ENCODE results near the gene HSD17B13.
"Not testable (repeated sequence)": the region's sequence is repeated elsewhere in the genome, so short reads cannot be mapped to it uniquely, and the experiment has no call there.

The HSD17B13 gene

DNA sequence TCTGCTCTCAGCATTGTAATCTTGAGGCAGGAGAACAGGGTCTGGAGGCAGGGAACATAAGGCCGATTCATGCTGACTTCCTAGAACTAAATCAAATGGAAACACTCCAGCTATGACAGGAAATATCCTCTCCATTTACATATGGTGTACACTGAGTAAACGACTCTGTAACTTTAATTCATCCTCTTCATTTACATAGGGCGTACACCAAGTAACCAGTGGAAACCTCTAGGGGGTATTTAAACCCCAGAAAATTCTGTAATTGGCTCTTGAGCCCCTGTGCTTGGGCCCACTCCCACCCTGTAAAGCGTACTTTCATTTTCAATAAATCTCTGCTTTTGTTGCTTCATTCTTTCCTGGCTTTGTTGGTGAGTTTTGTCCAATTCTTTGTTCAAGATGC, 7.7 kb downstream of the HSD17B13 start:
- DNase-seq = not testable (repeated sequence)

DNA sequence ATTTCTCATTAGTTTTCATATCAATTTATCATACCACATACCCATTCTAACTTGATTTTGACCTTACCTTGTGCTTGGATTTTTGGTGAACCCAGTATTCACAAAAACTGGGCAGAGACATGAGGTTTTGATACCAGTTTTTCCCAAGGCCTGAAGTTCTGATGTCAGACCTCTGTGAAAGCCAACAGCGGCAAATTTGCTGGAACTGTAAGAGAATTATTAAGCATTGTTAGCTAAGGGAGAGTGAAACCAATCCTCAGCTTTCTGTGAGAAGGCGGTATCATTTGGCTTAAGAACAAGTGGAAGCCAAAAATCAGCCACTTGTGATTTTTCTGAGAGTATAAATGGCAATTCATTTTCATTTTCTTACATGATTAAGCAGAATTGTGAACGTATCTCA, 8.9 kb downstream of the HSD17B13 start:
- DNase-seq = no peak

DNA sequence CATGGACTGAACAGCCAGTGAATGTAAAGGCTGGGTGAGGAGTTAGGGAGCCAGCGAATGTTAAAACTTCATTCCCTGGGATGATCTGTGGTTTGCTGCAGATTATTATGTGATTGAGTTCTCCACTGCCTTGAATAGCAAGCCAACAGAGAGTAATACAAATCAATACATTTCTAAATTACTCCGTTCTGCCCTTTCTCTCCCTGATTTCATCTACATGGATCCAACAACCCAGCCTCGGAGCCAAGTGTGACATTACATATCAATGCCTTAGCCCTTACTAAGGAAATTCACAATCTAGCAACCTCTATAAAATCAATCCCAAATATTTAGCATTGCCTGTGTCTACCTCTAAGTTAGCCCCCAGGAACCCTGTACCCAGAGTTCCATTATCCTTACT, 11.0 kb downstream of the HSD17B13 start:
- no peak for DNase-seq

DNA sequence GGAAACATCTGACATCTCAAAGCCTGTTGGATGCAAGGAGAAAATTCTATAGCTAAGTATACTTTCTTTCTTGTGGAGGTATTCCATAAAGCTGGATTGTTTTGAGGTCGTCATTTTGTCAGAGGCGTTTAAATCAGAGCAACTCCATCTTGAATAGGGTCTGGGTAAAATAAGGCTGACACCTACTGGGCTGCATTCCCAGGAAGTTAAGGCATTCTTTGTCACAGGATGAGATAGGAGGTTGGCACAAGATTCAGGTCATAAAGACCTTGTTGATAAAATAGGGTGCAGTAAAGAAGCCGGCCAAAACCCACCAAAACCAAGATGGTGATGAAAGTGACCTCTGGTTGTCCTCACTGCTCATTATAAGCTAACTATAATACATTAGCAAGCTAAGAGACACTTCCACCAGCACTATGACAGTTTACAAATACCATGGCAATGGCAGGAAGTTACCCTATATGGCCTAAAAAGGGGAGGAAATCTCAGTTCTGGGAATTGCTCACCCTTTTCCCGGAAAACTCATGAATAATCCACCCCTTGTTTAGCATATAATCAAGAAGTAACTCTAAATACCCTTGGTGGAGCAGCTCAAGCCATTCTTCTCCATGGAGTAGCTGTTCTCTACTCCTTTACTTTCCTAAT, 11.9 kb downstream of the HSD17B13 start:
- no peak for DNase-seq

DNA sequence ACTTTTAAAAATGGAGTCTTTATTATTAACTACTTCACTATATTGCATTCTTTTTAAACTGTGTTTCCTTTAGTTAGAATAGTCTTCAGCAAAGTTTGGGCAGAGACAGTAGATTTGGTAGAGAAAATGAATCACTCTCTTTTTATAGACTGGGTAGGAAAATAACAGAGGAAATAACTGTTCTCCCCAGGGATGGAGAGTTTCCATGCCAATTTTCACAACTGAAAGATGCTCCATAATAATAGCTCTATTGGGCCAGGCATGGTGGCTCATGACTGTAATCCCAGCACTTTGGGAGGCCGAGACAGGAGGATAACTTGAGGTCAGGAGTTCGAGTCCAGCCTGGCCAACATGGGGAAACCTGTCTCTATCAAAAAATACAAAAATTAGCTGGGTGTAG, 13.1 kb downstream of the HSD17B13 start:
- no peak for DNase-seq

DNA sequence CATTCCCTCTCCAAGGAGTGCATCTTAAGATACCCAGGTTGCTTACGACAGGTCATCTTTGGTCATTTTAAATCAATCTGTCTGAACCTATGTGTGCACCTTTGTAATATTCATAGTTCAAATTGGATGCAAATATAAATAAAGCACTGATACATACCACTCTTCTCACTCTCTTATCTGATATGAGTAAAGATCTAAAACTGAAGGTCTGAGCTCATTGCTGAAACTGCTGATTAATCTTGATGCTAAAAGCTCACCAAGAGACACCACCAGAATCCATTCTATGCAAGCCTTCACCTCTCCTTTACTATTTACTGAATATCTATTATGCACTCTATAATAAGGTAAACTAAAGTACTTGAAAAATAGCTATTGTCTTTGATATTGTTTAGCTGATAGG, 16.6 kb downstream of the HSD17B13 start:
- DNase-seq = no peak

DNA sequence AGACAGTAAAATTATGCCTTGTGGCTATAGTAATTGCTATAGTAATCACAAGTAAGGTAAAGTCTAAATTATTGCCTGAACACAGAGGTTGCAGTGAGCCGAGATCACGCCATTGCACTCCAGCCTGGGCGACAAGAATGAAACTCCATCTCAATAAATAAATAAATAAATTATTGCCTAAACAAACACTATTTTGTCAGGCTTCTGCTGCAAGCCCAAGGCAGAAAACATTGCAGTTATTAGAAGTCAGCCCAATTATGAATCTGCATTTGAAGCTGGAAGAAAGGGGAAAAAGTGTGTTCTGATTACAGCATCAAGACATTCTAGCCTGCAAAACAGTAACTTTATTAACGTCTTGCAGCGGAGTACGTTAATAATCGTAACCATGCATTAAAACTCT, 17.1 kb downstream of the HSD17B13 start:
- no peak for DNase-seq

DNA sequence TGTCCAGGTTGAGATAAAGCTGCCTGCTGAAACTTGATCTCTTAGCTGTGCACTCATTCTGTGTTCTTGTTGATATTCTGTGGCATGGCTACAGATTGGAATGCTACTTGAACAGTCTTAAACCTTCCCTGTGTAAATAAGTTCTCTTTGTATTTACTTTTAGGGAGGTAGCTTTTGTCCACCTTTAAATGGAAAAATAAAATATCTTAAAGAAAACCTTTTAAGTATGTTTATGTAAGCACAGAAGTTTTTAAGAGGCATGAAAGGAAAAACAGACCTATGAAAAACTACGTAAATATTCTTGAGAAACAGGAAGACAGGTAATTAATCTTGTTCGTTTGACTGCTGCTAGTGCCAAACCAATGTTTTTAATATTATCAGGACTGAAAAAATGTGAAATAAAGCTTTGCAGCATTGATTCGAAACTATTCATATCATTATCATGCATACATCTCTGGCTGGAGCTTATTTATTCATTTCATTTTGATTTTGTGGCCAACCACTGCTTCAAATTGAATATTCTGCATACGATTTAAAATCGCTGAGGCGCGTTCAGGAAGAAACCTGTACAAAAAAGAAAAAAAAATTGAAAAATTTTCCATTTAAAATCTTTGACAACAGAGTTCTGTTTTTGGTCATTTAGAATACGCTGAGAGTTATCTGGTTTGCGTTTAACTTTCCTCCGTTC, 17.8 kb downstream of the HSD17B13 start:
- no peak for DNase-seq

DNA sequence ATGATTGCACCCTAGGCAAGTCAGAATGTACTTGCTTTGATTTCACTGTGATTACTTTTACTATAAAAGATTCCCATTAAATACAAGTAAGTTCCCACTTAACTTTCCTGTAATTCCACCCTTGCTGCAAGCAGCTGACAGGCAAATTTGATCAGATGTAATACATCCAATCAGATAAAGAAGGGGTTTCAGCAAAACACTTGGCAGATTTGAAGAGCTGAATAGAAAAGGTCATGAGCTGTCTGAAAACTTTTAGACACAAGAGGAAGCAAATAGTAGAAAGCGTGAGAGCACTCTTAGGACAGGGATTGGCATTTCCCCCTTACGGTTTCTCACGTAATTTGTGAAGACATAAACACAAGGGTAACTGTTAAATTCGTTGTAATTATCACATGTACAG, 22.8 kb downstream of the HSD17B13 start:
- no peak for DNase-seq

DNA sequence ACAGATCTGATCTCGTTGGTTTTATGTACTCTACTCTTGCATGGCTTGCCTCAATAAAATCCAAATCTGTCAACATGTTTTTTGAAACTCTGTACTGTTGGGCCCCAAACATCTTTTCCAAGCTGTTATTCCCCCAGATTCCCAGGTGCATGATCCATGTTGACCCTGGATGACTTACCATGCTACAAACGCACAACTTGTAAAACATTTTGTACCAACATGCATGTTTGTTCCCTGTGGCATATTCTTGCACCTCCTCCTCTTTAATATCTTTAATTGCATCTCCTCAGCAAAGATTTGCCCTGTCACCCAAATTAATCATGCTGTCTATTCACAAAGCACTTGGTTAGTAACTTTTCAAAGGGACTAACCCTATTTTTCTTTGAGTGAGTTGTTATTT, 24.3 kb downstream of the HSD17B13 start:
- DNase-seq = no peak

DNA sequence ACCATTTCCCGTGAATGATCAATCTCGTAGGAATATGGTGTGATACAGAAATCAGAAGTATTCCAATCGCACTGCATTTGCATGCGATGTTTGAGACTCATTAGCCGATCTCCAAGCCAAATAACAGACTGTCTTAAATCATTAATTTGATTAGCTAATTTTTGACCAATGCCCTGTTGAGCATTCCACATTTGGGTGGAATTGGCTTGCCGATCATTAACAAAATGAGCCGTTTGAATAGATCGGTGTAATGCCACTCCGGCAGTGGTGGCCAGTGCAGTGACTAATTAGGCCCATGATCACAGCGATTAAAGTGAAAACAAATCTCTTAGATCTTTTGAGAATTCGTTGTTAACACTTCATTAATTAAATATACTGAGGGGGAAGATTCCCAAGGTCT, 27.8 kb downstream of the HSD17B13 start:
- not testable (repeated sequence) for DNase-seq

DNA sequence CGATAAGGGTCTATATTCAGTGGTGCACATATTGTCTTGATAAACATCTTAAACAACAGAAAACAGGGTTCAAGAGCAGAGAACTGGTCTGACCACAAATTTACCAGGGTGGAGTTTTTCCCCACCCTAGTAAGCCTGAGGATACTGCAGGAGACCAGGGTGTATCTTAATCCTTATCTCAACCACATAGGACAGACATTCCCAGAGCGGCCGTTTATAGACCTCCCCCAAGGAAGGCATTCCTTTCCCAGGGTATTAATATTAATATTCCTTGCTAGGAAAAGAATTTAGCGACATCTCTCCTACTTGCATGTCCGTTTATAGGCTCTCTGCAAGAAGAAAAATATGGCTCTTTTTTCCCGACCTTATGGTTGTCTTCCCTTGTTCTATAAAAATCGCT, 28.8 kb downstream of the HSD17B13 start:
- not testable (repeated sequence) for DNase-seq

DNA sequence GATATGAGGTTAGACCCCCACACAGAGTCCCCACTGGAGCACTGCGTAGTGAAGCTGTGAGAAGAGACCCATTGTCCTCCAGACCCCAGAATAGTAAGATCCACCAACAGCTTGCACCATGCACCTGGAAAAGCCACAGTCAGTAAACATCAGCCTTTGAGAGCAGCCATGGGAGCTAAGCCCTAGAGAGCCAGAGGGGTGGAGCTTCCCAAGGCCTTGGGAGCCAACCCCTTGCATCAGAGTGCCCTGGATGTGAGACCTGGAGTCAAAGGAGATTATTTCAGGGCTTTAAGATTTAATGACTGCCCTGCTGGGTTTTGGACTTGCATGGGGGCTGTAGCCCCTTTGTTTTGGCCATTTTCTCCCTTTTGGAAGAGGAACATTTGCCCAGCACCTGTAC, 35.7 kb downstream of the HSD17B13 start:
- DNase-seq = no peak

DNA sequence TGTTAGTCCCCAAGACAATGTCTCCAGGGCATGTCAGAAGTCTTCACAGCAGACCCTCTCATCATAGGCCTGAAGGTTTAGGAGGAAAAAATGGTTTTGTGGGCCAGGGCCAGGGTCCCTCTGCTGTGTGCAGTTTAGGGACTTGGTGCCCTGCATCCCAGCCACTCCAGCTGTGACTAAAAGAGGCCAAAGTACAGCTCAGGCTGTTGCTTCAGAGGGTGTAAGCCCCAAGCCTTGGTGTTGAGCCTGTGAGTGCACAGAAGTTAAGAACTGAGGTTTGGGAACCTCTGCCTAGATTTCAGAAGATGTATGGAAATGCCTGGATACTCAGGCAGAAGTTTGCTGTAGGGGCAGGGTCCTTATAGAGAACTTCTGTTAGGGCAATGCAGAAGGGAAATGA, 38.4 kb downstream of the HSD17B13 start:
- DNase-seq = not testable (repeated sequence)

DNA sequence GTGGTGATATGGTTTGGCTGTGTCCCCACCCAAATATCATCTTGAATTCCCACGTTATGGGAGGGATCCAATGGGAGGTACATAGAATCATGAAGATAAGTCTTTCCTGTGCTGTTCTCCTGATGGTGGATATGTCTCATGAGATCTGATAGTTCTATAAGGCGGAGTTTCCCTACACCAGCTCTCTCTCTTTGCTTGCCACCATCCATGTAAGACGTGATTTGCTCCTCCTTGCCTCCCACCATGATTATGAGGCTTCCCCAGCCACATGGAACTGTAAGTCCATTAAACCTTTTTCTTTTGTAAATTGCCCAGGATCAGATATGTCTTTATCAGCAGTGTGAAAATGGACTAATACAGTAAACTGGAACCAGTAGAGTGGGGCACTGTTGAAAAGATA, 39.5 kb downstream of the HSD17B13 start:
- no peak for DNase-seq

DNA sequence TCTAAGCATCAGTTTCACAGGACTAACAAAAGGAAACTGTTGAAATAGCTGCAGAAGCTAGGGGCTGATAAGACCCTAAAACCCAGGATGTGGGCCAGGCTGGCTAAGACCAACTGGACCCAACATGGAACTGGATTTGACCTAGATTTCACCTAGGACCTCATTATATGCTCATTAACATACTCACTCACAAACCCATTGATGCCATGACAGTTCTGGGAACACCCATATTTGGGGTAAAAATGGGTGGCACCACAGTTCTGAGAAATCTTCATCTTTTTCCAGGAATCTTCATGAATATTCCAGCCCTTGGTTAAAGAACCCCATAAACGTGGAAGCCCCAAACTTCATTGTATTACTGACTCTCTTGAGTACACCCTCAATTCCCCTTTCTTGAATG, 41.1 kb downstream of the HSD17B13 start:
- DNase-seq = no peak

DNA sequence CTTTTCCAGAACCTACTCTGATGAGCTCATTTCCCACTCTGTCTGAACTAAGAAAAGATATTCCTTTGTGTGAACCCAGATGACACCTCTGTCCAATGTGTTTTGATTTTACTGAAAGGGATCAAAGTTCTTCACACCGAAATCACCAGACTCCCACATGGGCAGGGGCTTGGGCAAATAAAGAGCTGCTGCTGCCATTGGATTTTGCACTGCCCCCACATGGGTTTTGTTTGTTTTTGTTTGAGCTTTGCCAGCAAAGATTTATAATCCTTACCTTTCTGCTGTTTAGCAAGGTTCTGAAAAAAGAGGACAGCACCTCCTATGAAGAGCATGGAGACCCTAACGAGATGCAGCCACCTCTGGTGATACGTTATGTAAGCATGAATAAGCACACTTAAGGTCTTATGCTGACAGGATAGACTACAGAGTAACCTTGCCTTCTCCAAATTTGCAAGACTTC, 44.3 kb downstream of the HSD17B13 start:
- no peak for DNase-seq

DNA sequence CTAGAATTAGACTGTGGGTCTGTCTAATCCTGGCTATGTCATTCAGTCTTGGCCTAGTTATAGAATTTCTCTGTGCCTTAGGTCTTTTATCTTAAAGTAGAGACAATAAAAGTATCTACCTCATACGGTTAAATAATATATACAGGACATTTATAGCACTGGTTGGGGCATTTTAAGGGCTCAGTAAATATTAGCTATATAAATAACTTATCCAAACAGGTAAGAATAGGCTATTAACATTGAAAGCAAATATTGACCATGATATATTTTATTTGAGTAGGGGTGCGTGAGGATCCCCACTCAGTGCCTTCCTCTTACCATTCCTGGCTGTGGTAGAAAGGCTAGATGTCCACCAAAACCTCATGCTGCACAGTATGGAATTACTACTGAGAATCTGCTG, 47.4 kb downstream of the HSD17B13 start:
- DNase-seq = no peak

DNA sequence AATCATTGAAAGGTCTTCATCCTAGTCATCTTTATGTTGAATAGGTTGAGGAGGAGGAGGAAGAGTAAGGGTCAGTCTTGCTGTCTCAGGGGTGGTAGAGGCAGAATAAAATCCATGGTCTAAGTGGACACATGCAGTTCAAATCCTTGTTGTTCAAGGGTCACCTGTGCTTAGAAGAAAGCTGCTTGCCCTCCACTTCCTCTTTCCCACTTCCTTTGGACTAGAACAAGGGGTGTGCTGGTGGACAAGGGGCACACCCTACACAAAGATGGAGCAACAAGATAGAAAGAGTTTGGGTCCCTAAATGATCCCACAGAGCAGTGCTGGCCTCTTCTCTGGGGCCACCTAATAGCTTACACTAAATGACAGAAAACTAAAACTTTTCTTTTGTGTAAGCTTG, 47.9 kb downstream of the HSD17B13 start:
- DNase-seq = no peak

DNA sequence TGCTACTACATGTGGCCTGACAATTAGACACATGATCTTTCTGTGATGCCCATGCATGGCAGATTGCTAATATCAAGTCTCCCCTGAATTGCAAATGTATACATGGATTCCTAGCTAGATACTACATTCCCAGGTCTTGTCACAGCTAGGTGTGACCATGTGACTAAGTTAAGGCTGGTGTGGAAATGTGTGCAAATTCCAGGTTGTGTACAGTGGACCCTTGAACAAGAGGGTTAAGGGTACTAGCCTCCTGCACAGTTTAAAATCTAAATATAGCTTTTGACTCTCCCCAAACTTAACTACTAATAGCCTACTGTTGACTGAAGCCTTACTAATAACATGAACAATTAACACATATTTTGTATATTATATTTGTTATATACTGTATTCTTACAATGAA, 48.4 kb downstream of the HSD17B13 start:
- DNase-seq = no peak

DNA sequence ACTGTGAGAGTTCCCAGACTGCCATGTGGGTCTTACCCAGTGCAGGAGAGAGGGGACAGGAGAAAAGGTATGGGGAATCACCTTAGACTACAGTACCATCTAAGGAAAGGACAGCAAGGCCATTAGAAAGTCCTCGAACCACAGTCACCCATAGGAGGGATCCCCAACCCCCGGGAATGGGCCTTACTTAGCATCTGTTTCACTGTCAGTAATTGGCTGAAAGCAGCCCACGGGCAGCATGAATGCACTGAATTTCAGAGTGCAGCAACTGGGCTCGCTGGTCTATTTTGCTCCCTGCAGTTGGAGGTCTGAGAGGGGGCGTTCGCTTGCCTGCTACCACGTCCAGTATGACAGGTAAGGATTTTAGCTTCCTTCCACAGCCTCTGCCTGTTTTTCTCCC, 51.9 kb downstream of the HSD17B13 start:
- DNase-seq = no peak

DNA sequence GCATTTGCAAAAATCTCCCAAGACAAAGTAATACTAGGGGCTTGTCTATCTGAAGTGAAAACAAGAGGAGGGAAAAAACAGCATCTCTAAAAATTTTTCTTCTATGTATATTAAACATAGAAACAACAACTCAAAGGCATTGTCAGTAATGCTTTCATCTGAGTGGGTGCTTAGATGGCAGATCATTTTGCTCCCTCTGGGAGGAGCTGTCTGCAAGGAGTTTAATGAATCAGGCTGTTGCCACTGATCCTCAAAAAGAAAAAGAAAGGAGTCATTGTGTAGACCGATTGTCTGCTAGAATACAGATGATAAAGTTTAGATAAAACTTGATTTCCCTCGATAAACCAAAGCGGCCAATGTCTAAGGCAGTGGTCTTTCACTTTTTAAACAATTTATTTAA, 52.5 kb downstream of the HSD17B13 start:
- DNase-seq = no peak

DNA sequence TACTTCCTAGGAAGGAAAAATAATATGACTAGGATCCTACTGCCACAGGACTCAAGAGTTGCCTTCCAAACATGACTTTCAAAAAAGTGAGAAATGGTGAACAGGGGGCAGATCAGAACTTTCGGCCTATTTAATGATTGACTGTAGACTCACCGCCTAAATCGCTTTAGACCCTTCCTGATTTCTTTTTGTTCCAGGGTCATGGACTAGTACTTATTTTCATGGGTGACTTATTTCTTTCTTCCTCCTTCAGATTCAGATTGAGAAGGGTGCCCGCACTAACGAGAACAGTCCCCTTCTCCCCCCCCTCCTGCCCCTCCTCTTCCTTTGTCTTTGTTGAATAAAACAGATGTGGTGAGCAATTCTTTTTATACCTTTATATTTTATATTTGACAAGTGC, 54.3 kb downstream of the HSD17B13 start:
- no peak for DNase-seq

DNA sequence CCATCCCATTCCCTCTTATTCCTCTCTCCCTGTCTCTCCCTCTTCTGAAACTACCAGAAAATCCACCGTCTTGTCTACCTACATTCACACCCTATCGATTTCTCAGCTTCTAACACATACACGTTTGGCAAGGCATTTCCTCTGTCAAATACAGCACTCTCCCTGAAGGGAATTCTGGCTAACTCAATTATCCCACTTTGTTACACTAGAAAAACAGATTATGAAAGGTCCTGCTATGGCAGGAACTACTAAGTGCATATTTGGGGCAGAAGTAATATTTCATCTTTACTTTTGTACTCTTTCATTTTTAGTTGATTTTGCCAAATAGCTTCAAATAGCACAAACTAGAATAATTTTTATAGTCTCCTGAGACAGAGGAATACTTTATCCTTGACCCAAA, 55.7 kb downstream of the HSD17B13 start:
- no peak for DNase-seq

DNA sequence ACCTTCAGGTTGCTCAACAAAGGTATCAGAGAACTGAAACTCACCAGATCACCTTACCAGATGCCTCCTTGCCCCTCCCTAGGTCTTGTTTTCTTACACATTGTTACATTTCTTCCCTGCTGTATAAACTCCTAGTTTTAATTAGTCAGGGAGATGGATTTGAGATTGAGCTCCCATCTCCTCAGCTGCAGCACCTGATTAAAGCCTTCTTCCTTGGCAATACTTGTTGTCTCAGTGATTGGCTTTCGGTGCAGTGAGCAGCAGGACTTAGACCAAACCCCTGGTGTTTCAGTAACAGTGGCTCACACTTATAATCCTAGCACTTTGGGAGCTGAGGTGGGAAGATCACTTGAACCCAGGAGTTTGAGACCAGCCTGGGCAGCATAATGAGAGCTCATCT, 59.8 kb downstream of the HSD17B13 start:
- DNase-seq = no peak

Measured in CD4-positive, alpha-beta T cell treated with Interleukin-6 for 4 hours (primary cell).